UCSD-AML1 (cell line): Measurements from ENCODE around the gene TMEM204.
A peak's percentile ranks its signal among the peaks of the same experiment; 100 is the strongest.

ENCODE experiments used
- DNase-seq: peaks from one replicate; lab custom pipeline; 2025; ENCODE audit not compliant: unreplicated experiment; lab: John Stamatoyannopoulos, UW

TMEM204 gene

GRCh38 chr16:1556254-1556653 is 22.8 kb downstream of the TMEM204 start:
- DNase-seq = no peak

- DNase-seq = no peak
Observed at GRCh38 chr16:1557074-1557473, 23.6 kb downstream of the TMEM204 start.

GRCh38 chr16:1557576-1557975 is 24.1 kb downstream of the TMEM204 start:
- no peak for DNase-seq

GRCh38 chr16:1559446-1559975 is 26.0 kb downstream of the TMEM204 start:
- no peak for DNase-seq

- no peak for DNase-seq
Observed at GRCh38 chr16:1560153-1560552, 26.7 kb downstream of the TMEM204 start.

- DNase-seq = no peak
Observed at GRCh38 chr16:1560866-1561265, 27.4 kb downstream of the TMEM204 start.

GRCh38 chr16:1561266-1561665 is 27.8 kb downstream of the TMEM204 start:
- DNase-seq = no peak

GRCh38 chr16:1561836-1562235 is 28.4 kb downstream of the TMEM204 start:
- no peak for DNase-seq

GRCh38 chr16:1563786-1564185 is 30.3 kb downstream of the TMEM204 start:
- no peak for DNase-seq

- DNase-seq = peak; percentile 33
Observed at GRCh38 chr16:1564325-1564724, 30.9 kb downstream of the TMEM204 start.

- DNase-seq = no peak
Observed at GRCh38 chr16:1565083-1565805, 31.8 kb downstream of the TMEM204 start.

- no peak for DNase-seq
Observed at GRCh38 chr16:1567988-1568387, 34.5 kb downstream of the TMEM204 start.

- no peak for DNase-seq
Observed at GRCh38 chr16:1571012-1571671, 37.7 kb downstream of the TMEM204 start.

- no peak for DNase-seq
Observed at GRCh38 chr16:1572673-1573072, 39.2 kb downstream of the TMEM204 start.

GRCh38 chr16:1573301-1573700 is 39.8 kb downstream of the TMEM204 start:
- DNase-seq = no peak

GRCh38 chr16:1575578-1575977 is 42.1 kb downstream of the TMEM204 start:
- DNase-seq = no peak

GRCh38 chr16:1579214-1579613 is 45.7 kb downstream of the TMEM204 start:
- DNase-seq = peak; percentile 48

- peak; percentile 31 for DNase-seq
Observed at GRCh38 chr16:1580256-1580655, 46.8 kb downstream of the TMEM204 start.

GRCh38 chr16:1580956-1581355 is 47.5 kb downstream of the TMEM204 start:
- DNase-seq = no peak

GRCh38 chr16:1581804-1582203 is 48.3 kb downstream of the TMEM204 start:
- DNase-seq = no peak

GRCh38 chr16:1583180-1583579 is 49.7 kb downstream of the TMEM204 start:
- no peak for DNase-seq

GRCh38 chr16:1584926-1585484 is 51.5 kb downstream of the TMEM204 start:
- no peak for DNase-seq
